ENCODE measurements around the gene PCDHGA7.
A peak's percentile ranks its signal among the peaks of the same experiment; 100 is the strongest.
"Not testable (repeated sequence)": the region's sequence is repeated elsewhere in the genome, so short reads cannot be mapped to it uniquely, and the experiment has no call there.

The PCDHGA7 gene

GRCh38 chr5:141392429-141393198 is 10.1 kb downstream of the PCDHGA7 start, which contains the start of gene PCDHGA8:
TSS of gene PCDHGA8 (plus strand) at chr5:141392633. CDS start at chr5:141392814, 181 bp downstream.
- peaks cover 9% of the 10 kb centered on the region for H3K27me3 ChIP-seq (ENCODE audit: control insufficient read depth, insufficient read depth, low read length)
- H3K4me1 ChIP-seq (ENCODE audit: control insufficient read depth, insufficient read depth, low read length): no peaks in the 10 kb centered on the region
- H3K9ac ChIP-seq (ENCODE audit: low read depth, low read length): no peak within 1 kb of the TSS
- peaks cover 4% of the 10 kb centered on the region for H3K36me3 ChIP-seq (ENCODE audit: control insufficient read depth, insufficient read depth, low read length)
- peaks cover 11% of the 10 kb centered on the region for H3K9me3 ChIP-seq (ENCODE audit: control insufficient read depth, insufficient read depth, low read length)
- H3K4me3 ChIP-seq (ENCODE audit: low read depth, low read length): no peak within 1 kb of the TSS

DNA sequence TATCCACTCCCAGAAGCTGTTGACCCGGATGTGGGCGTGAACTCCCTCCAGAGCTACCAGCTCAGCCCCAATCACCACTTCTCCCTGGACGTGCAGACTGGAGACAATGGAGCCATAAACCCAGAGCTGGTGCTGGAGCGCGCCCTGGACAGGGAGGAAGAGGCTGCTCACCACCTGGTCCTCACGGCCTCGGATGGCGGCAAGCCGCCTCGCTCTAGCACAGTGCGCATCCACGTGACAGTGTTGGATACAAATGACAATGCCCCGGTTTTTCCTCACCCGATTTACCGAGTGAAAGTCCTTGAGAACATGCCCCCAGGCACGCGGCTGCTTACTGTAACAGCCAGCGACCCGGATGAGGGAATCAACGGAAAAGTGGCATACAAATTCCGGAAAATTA is 10.7 kb downstream of the PCDHGA7 start:
- Histone ChIP-seq H3K27me3 (ENCODE audit: control insufficient read depth, insufficient read depth, low read length) (peaks cover 7% of the 10 kb centered on the region), H3K36me3 (ENCODE audit: control insufficient read depth, insufficient read depth, low read length) (peaks cover 4% of the 10 kb centered on the region), H3K4me3 (ENCODE audit: low read depth, low read length) (no peak overlapping the region), H3K4me1 (ENCODE audit: control insufficient read depth, insufficient read depth, low read length) (no peaks in the 10 kb centered on the region), H3K9me3 (ENCODE audit: control insufficient read depth, insufficient read depth, low read length) (peaks cover 11% of the 10 kb centered on the region), H3K9ac (ENCODE audit: low read depth, low read length) (no peak overlapping the region)

DNA sequence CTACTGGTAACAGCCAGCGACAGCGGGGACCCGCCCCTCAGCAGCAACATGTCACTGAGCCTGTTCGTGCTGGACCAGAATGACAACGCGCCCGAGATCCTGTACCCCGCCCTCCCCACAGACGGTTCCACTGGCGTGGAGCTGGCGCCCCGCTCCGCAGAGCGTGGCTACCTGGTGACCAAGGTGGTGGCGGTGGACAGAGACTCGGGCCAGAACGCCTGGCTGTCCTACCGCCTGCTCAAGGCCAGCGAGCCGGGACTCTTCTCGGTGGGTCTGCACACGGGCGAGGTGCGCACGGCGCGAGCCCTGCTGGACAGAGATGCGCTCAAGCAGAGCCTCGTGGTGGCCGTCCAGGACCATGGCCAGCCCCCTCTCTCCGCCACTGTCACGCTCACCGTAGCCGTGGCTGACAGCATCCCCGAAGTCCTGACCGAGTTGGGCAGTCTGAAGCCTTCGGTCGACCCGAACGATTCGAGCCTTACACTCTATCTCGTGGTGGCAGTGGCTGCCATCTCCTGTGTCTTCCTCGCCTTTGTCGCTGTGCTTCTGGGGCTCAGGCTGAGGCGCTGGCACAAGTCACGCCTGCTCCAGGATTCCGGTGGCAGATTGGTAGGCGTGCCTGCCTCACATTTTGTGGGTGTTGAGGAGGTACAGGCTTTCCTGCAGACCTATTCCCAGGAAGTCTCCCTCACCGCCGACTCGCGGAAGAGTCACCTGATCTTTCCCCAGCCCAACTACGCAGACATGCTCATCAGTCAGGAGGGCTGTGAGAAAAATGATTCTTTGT is 12.1 kb downstream of the PCDHGA7 start:
- H3K36me3 ChIP-seq (ENCODE audit: control insufficient read depth, insufficient read depth, low read length); H3K4me3 ChIP-seq (ENCODE audit: low read depth, low read length); H3K9me3 ChIP-seq (ENCODE audit: control insufficient read depth, insufficient read depth, low read length); H3K4me1 ChIP-seq (ENCODE audit: control insufficient read depth, insufficient read depth, low read length); H3K9ac ChIP-seq (ENCODE audit: low read depth, low read length); H3K27me3 ChIP-seq (ENCODE audit: control insufficient read depth, insufficient read depth, low read length): not testable (repeated sequence)

DNA sequence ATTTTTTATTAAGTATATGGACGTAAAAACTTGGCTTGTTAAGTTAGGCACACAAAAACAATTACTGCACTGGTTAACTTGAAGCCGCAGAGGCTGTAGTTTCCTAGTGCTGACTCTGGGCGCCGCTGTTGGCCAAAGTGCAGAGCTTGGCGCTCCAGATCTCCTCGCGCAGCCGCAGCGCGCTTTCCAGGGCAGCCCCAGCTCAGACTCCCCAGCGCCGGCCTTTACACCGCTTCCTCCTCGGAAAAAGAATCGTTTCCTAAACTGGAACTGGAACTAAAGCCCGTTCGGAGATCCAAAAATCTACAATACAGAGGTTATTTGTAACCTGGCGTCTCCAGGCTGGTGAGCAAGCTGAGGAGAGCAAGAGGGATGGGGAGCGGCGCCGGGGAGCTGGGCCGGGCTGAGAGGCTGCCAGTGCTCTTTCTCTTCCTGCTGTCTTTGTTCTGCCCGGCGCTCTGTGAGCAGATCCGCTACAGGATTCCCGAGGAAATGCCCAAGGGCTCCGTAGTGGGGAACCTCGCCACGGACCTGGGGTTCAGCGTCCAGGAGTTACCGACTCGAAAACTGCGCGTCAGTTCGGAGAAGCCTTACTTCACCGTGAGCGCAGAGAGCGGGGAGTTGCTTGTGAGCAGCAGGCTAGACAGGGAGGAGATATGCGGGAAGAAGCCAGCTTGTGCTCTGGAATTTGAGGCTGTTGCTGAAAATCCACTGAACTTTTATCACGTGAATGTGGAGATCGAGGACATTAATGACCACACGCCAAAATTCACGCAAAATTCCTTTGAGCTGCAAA is 15.4 kb downstream of the PCDHGA7 start, which contains the start of gene PCDHGB5:
Gene PCDHGB5, plus strand, starts transcription at position 192 of the 796 bp plus-strand sequence. Its CDS starts 181 bp downstream, at position 373.
- H3K4me1 ChIP-seq (ENCODE audit: control insufficient read depth, insufficient read depth, low read length); H3K9me3 ChIP-seq (ENCODE audit: control insufficient read depth, insufficient read depth, low read length); H3K27me3 ChIP-seq (ENCODE audit: control insufficient read depth, insufficient read depth, low read length); H3K36me3 ChIP-seq (ENCODE audit: control insufficient read depth, insufficient read depth, low read length): not testable (repeated sequence)
- H3K9ac ChIP-seq (ENCODE audit: low read depth, low read length): peak within 1 kb of the TSS; percentile 24
- peak within 1 kb of the TSS; percentile 30 for H3K4me3 ChIP-seq (ENCODE audit: low read depth, low read length)

DNA sequence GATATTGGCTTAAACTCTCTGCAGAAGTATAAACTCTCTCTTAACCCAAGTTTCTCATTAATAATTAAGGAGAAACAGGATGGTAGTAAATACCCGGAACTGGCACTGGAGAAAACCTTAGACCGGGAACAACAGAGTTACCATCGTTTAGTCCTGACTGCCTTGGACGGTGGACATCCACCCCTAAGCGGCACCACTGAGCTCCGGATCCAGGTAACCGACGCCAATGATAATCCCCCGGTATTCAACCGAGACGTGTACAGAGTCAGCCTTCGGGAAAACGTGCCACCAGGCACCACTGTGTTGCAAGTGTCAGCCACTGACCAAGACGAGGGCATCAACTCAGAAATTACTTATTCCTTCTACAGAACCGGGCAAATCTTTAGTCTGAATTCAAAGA is 16.1 kb downstream of the PCDHGA7 start:
- Histone ChIP-seq H3K9me3 (ENCODE audit: control insufficient read depth, insufficient read depth, low read length) (peaks cover 4% of the 10 kb centered on the region), H3K36me3 (ENCODE audit: control insufficient read depth, insufficient read depth, low read length) (no peaks in the 10 kb centered on the region), H3K27me3 (ENCODE audit: control insufficient read depth, insufficient read depth, low read length) (no peaks in the 10 kb centered on the region), H3K4me3 (ENCODE audit: low read depth, low read length) (no peak overlapping the region), H3K9ac (ENCODE audit: low read depth, low read length) (no peak overlapping the region), H3K4me1 (ENCODE audit: control insufficient read depth, insufficient read depth, low read length) (no peaks in the 10 kb centered on the region)

GRCh38 chr5:141399555-141400258 is 17.2 kb downstream of the PCDHGA7 start:
- H3K36me3 ChIP-seq (ENCODE audit: control insufficient read depth, insufficient read depth, low read length): no peaks in the 10 kb centered on the region
- no peaks in the 10 kb centered on the region for H3K27me3 ChIP-seq (ENCODE audit: control insufficient read depth, insufficient read depth, low read length)
- H3K4me1 ChIP-seq (ENCODE audit: control insufficient read depth, insufficient read depth, low read length): no peaks in the 10 kb centered on the region
- no peak overlapping the region for H3K9ac ChIP-seq (ENCODE audit: low read depth, low read length)
- H3K9me3 ChIP-seq (ENCODE audit: control insufficient read depth, insufficient read depth, low read length): peaks cover 4% of the 10 kb centered on the region
- no peak overlapping the region for H3K4me3 ChIP-seq (ENCODE audit: low read depth, low read length)

GRCh38 chr5:141402553-141403243 is 20.2 kb downstream of the PCDHGA7 start, which contains the start of gene PCDHGA9:
TSS of gene PCDHGA9 (plus strand) at chr5:141402778. CDS start at chr5:141402953, 175 bp downstream.
- Histone ChIP-seq H3K4me1 (ENCODE audit: control insufficient read depth, insufficient read depth, low read length) (no peaks in the 10 kb centered on the region), H3K27me3 (ENCODE audit: control insufficient read depth, insufficient read depth, low read length) (no peaks in the 10 kb centered on the region), H3K4me3 (ENCODE audit: low read depth, low read length) (no peak within 1 kb of the TSS), H3K9ac (ENCODE audit: low read depth, low read length) (no peak within 1 kb of the TSS), H3K36me3 (ENCODE audit: control insufficient read depth, insufficient read depth, low read length) (no peaks in the 10 kb centered on the region), H3K9me3 (ENCODE audit: control insufficient read depth, insufficient read depth, low read length) (peaks cover 4% of the 10 kb centered on the region)

DNA sequence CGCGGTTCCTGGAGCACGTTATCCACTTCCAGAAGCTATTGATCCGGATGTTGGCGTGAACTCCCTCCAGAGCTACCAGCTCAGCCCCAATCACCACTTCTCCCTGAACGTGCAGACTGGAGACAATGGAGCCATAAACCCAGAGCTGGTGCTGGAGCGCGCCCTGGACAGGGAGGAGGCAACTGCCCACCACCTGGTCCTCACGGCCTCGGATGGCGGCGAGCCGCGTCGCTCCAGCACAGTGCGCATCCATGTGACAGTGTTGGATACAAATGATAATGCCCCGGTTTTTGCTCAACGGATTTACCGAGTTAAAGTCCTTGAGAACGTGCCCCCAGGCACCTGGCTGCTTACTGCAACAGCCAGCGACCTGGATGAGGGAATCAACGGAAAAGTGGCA is 20.8 kb downstream of the PCDHGA7 start:
- Histone ChIP-seq H3K9me3 (ENCODE audit: control insufficient read depth, insufficient read depth, low read length) (peaks cover 4% of the 10 kb centered on the region), H3K4me3 (ENCODE audit: low read depth, low read length) (no peak overlapping the region), H3K27me3 (ENCODE audit: control insufficient read depth, insufficient read depth, low read length) (peaks cover 1% of the 10 kb centered on the region), H3K36me3 (ENCODE audit: control insufficient read depth, insufficient read depth, low read length) (no peaks in the 10 kb centered on the region), H3K9ac (ENCODE audit: low read depth, low read length) (no peak overlapping the region), H3K4me1 (ENCODE audit: control insufficient read depth, insufficient read depth, low read length) (no peaks in the 10 kb centered on the region)

GRCh38 chr5:141407790-141408505 is 25.4 kb downstream of the PCDHGA7 start, which contains the start of gene PCDHGB6:
TSS of gene PCDHGB6 (plus strand) at chr5:141408021. CDS start at chr5:141408203, 182 bp downstream.
- peak within 1 kb of the TSS; percentile 72 for H3K4me3 ChIP-seq (ENCODE audit: low read depth, low read length)
- not testable (repeated sequence) for H3K9me3 ChIP-seq (ENCODE audit: control insufficient read depth, insufficient read depth, low read length); H3K36me3 ChIP-seq (ENCODE audit: control insufficient read depth, insufficient read depth, low read length); H3K4me1 ChIP-seq (ENCODE audit: control insufficient read depth, insufficient read depth, low read length)
- H3K9ac ChIP-seq (ENCODE audit: low read depth, low read length): peak within 1 kb of the TSS; percentile 54
- peaks cover 14% of the 10 kb centered on the region for H3K27me3 ChIP-seq (ENCODE audit: control insufficient read depth, insufficient read depth, low read length)

- H3K36me3 ChIP-seq (ENCODE audit: control insufficient read depth, insufficient read depth, low read length): no peaks in the 10 kb centered on the region
- peaks cover 14% of the 10 kb centered on the region for H3K27me3 ChIP-seq (ENCODE audit: control insufficient read depth, insufficient read depth, low read length)
- no peak overlapping the region for H3K4me3 ChIP-seq (ENCODE audit: low read depth, low read length)
- no peak overlapping the region for H3K9ac ChIP-seq (ENCODE audit: low read depth, low read length)
- H3K9me3 ChIP-seq (ENCODE audit: control insufficient read depth, insufficient read depth, low read length): no peaks in the 10 kb centered on the region
- H3K4me1 ChIP-seq (ENCODE audit: control insufficient read depth, insufficient read depth, low read length): no peaks in the 10 kb centered on the region
These were observed 27.2 kb downstream of the PCDHGA7 start for GRCh38 chr5:141409598-141410306.
